ENCODE results near the gene RAB5A. TPM values are rescaled to one million over a fixed set of nuclear protein-coding genes. Genes with fewer than 3 reads are reported as not detected.
"Not testable (repeated sequence)": the region's sequence is repeated elsewhere in the genome, so short reads cannot be mapped to it uniquely, and the experiment has no call there.

Gene RAB5A
- total and polyA plus RNA-seq, 12 donors, result 33.9 to 80.9 (median 64.5) TPM

- no peak overlapping the region for H3K4me3 ChIP-seq
- DNase-seq, result no peak
- ATAC-seq, result no peak
- TF ChIP-seq, protein P1, sequence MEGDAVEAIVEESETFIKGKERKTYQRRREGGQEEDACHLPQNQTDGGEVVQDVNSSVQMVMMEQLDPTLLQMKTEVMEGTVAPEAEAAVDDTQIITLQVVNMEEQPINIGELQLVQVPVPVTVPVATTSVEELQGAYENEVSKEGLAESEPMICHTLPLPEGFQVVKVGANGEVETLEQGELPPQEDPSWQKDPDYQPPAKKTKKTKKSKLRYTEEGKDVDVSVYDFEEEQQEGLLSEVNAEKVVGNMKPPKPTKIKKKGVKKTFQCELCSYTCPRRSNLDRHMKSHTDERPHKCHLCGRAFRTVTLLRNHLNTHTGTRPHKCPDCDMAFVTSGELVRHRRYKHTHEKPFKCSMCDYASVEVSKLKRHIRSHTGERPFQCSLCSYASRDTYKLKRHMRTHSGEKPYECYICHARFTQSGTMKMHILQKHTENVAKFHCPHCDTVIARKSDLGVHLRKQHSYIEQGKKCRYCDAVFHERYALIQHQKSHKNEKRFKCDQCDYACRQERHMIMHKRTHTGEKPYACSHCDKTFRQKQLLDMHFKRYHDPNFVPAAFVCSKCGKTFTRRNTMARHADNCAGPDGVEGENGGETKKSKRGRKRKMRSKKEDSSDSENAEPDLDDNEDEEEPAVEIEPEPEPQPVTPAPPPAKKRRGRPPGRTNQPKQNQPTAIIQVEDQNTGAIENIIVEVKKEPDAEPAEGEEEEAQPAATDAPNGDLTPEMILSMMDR (IDR thresholded peaks at IDR 0.05), result no peak
- H3K9me3 ChIP-seq, result no peaks in the 10 kb centered on the region
- intact Hi-C loops (cut with DNase I), result loop anchor here in 1 of 10 donors (10.0 kb wide), 1 partner anchor 67 kb away; no protein-coding TSS in a partner anchor
- H3K36me3 ChIP-seq, result peaks cover 0 to 9% (median 0%) of the 10 kb centered on the region in 9 donors
- H3K27me3 ChIP-seq, result no peaks in the 10 kb centered on the region
- WGBS, 2 donors, result 70 to 72% methylated on average over 4 of the region's 4 CpGs
- H3K4me1 ChIP-seq, result peaks cover 0 to 53% (median 37%) of the 10 kb centered on the region in 9 donors
- H3K27ac ChIP-seq, result no peak overlapping the region
Measured at GRCh38 chr3:19967812-19968211, 20.9 kb downstream of the RAB5A start.

DNA sequence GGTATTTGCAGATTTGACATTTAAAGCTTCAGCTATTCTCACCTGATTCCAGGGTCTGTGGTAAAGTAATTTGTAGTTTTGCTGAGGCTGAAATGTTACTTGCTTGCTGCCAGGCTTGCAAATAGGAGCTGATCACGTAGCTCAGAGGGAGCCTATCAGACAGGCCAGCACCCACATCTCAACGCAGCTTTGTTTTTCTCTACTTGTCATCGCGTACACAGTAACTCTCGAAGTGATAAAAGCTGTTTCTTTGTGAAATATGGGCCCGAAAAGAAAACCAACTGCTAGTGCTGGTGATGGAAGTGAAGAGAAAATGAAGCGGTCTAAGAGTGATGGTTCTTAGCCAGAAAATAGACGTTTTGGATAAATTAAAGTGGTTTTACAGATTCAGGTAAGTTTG is 23.4 kb downstream of the RAB5A start:
- ATAC-seq (peak in 5 of 8 donors; percentile 53 to 81 (median 75)), DNase-seq (no peak)
- Histone ChIP-seq H3K36me3 (peaks cover 0 to 29% (median 10%) of the 10 kb centered on the region in 9 donors), H3K4me3 (no peak overlapping the region), H3K9me3 (no peaks in the 10 kb centered on the region), H3K4me1 (peaks cover 0 to 54% (median 32%) of the 10 kb centered on the region in 9 donors), H3K27me3 (no peaks in the 10 kb centered on the region), H3K27ac (peak overlapping the region in 2 of 10 donors; percentile 1 to 42)
- TF ChIP-seq, protein P1 (IDR thresholded peaks at IDR 0.05), result no peak
- 29 to 59% methylated on average over 8 of the region's 8 CpGs for WGBS, 2 donors
- intact Hi-C loops (cut with DNase I), result no loop called here

GRCh38 chr3:19972054-19972453 is 25.2 kb downstream of the RAB5A start:
- H3K4me1 ChIP-seq, result peaks cover 0 to 48% (median 21%) of the 10 kb centered on the region in 9 donors
- H3K9me3 ChIP-seq, result no peaks in the 10 kb centered on the region
- 48 to 56% methylated on average over 3 of the region's 3 CpGs for WGBS, 2 donors
- no peak overlapping the region for H3K4me3 ChIP-seq
- intact Hi-C loops (cut with DNase I), result no loop called here
- H3K27ac ChIP-seq, result no peak overlapping the region
- peaks cover 0 to 46% (median 22%) of the 10 kb centered on the region in 9 donors for H3K36me3 ChIP-seq
- no peak for DNase-seq
- TF ChIP-seq, protein P1 (IDR thresholded peaks at IDR 0.05), result no peak
- H3K27me3 ChIP-seq, result no peaks in the 10 kb centered on the region
- no peak for ATAC-seq

DNA sequence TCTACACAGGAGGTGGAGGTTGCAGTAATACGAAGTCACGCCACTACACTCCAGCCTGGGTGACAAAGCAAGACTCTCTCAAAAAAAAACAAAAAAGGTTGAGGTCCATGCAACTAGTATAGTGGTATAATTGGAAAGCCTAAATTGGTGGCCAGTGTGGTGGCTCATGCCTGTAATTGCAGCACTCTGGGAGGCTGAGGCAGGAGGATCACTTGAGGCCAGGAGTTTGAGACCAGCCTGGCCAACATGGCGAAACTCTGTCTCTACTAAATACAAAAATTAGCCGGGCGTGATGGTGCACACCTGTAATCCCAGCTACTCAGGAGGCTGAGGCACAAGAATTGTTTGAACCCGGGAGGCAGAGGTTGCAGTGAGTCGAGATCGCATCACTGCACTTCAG is 42.0 kb downstream of the RAB5A start:
- ATAC-seq, H3K9me3 ChIP-seq, H3K27ac ChIP-seq, H3K27me3 ChIP-seq, DNase-seq, H3K4me3 ChIP-seq, H3K4me1 ChIP-seq: not testable (repeated sequence)
- intact Hi-C loops (cut with DNase I), result loop anchor here in 1 of 10 donors (10.0 kb wide), 1 partner anchor 46 kb away; no protein-coding TSS in a partner anchor
- peaks cover 0 to 39% (median 0%) of the 10 kb centered on the region in 9 donors for H3K36me3 ChIP-seq
- WGBS, 2 donors, result 97 to 98% methylated on average over 8 of the region's 8 CpGs

- DNase-seq (no peak), ATAC-seq (no peak)
- Histone ChIP-seq H3K4me1 (no peaks in the 10 kb centered on the region), H3K27me3 (no peaks in the 10 kb centered on the region), H3K9me3 (no peaks in the 10 kb centered on the region), H3K4me3 (no peak overlapping the region), H3K36me3 (no peaks in the 10 kb centered on the region), H3K27ac (no peak overlapping the region)
- 72 to 88% methylated on average over 2 of the region's 2 CpGs for WGBS, 2 donors
- intact Hi-C loops (cut with DNase I), result no loop called here
- TF ChIP-seq, protein P1 (IDR thresholded peaks at IDR 0.05), result no peak
Measured at GRCh38 chr3:19994796-19995195, 47.9 kb downstream of the RAB5A start.

Measured in heart right ventricle (tissue), 16 donors.